T-helper 2 cell treated with Interferon-gamma antibody and Interleukin-4, amounts not matched to agents 100 ng/mL and 5 ng/mL, for 36 hours (primary cell): Measurements from ENCODE around the gene TSHZ1. TPM values are rescaled to one million over a fixed set of nuclear protein-coding genes. Genes with fewer than 3 reads are reported as not detected.

Source experiments
- intact Hi-C: fragments of 100-400 bp; cut with micrococcal nuclease; formaldehyde crosslinking; loops from one replicate; pipeline ENCODE4 v1.15.1; 2023
- total RNA-seq: library from RNA; stranded (reverse); gene quantifications from 2 replicates; pipeline ENCODE4 v1.2.3, GENCODE V29; 2022

Gene TSHZ1
- total RNA-seq, 1 donor from 2014 or later: 14.7 TPM

DNA sequence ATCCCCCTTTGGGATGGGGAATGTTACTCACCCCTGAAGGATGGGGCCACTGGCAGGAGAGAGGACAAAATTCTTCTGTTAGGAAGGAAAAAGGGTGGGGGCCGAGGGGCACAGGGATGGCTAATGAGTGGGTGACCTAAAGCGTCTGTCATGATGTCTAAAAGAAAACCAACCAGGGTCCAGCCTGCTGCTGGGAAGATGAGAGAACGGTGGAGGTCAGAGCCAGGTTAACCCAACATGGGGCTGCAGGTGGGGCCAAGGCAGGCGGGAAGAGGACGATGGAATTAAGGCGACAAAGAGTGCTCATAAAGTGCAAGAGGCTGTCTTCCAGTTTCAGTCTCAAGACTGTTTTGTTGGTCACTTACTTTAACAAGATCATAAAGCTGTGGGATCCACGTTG, 126.8 kb downstream of the TSHZ1 start:
- intact Hi-C loops: no loop called here

DNA sequence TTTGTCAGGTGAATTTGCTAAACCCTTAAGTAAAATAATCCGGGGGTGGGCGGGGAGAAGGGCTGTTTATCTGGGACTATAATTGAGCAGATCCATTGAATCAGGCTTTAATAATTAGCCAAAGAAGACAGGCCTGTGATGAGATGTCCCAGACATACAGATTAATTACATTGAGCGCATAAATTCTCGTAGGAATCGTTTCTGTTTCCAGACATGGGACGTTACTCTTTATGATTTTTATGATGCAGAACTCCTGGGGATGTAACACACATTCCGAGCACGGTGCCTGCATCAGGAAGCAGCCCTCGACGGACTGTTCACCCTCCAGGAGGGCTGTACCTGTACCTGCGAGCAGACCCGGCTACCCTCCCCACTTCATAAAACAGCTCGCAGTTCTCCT, 128.0 kb downstream of the TSHZ1 start:
- intact Hi-C loops: no loop called here

Other genes starting within 250 kb of the TSHZ1 start
- 20.0 and 25.4 TPM in 2 replicates for gene PTGR3, start 1.7 kb upstream of the TSHZ1 start, total RNA-seq
- not detected in 2 replicates for gene SMIM21, start 216.9 kb downstream of the TSHZ1 start, total RNA-seq